Upper lobe of left lung (tissue), 6 donors: Measurements from ENCODE around the gene NPC1. TPM values are rescaled to one million over a fixed set of nuclear protein-coding genes. Genes with fewer than 3 reads are reported as not detected.

Source experiments
- ATAC-seq, 2 donors: fragments of 200-7000 bp; cut with Tn5 transposase; one replicate each; pipeline ENCODE4 v1.9.1; 2022; ENCODE audit warnings: mild to moderate bottlenecking in 2 of 2, moderate library complexity in 2 of 2; ENCODE audit not compliant: low FRiP score in 2 of 2
- DNase-seq, 2 donors: peaks; one replicate each; pipeline ENCODE4 v3.0.0-alpha.2; 2019 to 2020
- H3K27ac ChIP-seq, 4 donors: fragments of 200-600 bp; sonication (generic); one replicate each; pipeline ENCODE4 v1.5.1; 2016 to 2019
- H3K27me3 ChIP-seq, 4 donors: fragments of 200-600 bp; sonication (generic); one replicate each; pipeline ENCODE4 v1.5.1; 2017 to 2019
- H3K36me3 ChIP-seq, 4 donors: fragments of 200-600 bp; sonication (generic); one replicate each; pipeline ENCODE4 v1.5.1; 2016 to 2019
- H3K4me1 ChIP-seq, 4 donors: fragments of 200-600 bp; sonication (generic); one replicate each; pipeline ENCODE4 v1.5.1; 2018 to 2019
- H3K4me3 ChIP-seq, 4 donors: fragments of 200-600 bp; sonication (generic); one replicate each; pipeline ENCODE4 v1.5.1; 2017 to 2019; ENCODE audit warnings: mild to moderate bottlenecking in 2 of 4, moderate library complexity in 1 of 4
- H3K9me3 ChIP-seq, 4 donors: fragments of 200-600 bp; sonication (generic); one replicate each; pipeline ENCODE4 v1.5.1; 2018 to 2019
- CTCF ChIP-seq, 6 experiments: fragments of 450-650 bp in 4 of 6; fragments of 200-600 bp in 2 of 6; sonication (generic) in 2 of 6; IDR thresholded peaks; one replicate each; pipeline ENCODE4 v1.5.1; 2016 to 2019; ENCODE audit warnings: antibody characterized with exemption in 6 of 6
- EP300 ChIP-seq, 4 donors: sonication (generic); formaldehyde crosslinking; IDR thresholded peaks; one replicate each; pipeline ENCODE4 v1.5.1; 2017; ENCODE audit warnings: antibody characterized with exemption in 4 of 4, control low read depth in 2 of 4
- POLR2A ChIP-seq, 4 donors: fragments of 450-650 bp; IDR thresholded peaks; one replicate each; pipeline ENCODE4 v1.5.1; 2016 to 2017; ENCODE audit warnings: antibody characterized with exemption in 4 of 4, mild to moderate bottlenecking in 2 of 4
- POLR2AphosphoS5 ChIP-seq, 2 donors: sonication (generic); formaldehyde crosslinking; IDR thresholded peaks; one replicate each; pipeline ENCODE4 v1.5.1; 2017; ENCODE audit warnings: antibody characterized with exemption in 2 of 2
- WGBS, 2 donors: methylation state at CpG; one replicate each; pipeline ENCODE4 v1.1.5; 2017 to 2018; 5-methylcytosine and 5-hydroxymethylcytosine counted together
- total RNA-seq, 6 donors: library from RNA; depleted of rRNA in 4 of 6; stranded (reverse); fragments of >200 nt in 4 of 6; gene quantifications; one replicate each; pipeline versions ENCODE4 v1.1.0 to v1.2.1, GENCODE V29; 2016 to 2021
- donor health status: DM: no; HTN: no; CAD: no; lungs with moderate emphysema.
- donor health status: DM: no; HTN: yes; CAD: no; lungs with severe emphysema.

Gene NPC1
- total RNA-seq: 100 to 1,000 TPM; 117 to 437 (median 167) TPM

- Histone ChIP-seq H3K27ac (peak within 1 kb of the TSS; percentile 99 to 100 (median 100)), H3K36me3 (peaks cover 0 to 4% (median 0%) of the 10 kb centered on the region in 4 donors), H3K4me1 (peaks cover 24 to 48% (median 30%) of the 10 kb centered on the region in 4 donors), H3K4me3 (peak within 1 kb of the TSS; percentile 58 to 99 (median 74)), H3K9me3 (no peaks in the 10 kb centered on the region), H3K27me3 (no peaks in the 10 kb centered on the region)
- DNase-seq (peak; percentile 95 to 99), ATAC-seq (peak; percentile 97 to 98)
- WGBS, 2 donors: 0 to 1% methylated on average over 20 to 82 of the region's 95 CpGs
- TF ChIP-seq EP300 (IDR thresholded peaks at IDR 0.05): peak in 2 of 4 donors; percentile 36 to 53
- TF ChIP-seq POLR2A (IDR thresholded peaks at IDR 0.05): peak; percentile 65 to 98 (median 94)
- TF ChIP-seq CTCF (IDR thresholded peaks at IDR 0.05): peak; percentile 88 to 97 (median 94)
- peak; percentile 85 to 92 for TF ChIP-seq POLR2AphosphoS5 (IDR thresholded peaks at IDR 0.05)
Observed at GRCh38 chr18:23586249-23587196, at the start of gene NPC1. TSS of gene NPC1 (minus strand) at chr18:23586506. CDS start at chr18:23586343, 163 bp downstream.

- Histone ChIP-seq H3K9me3 (no peaks in the 10 kb centered on the region), H3K27ac (no peak overlapping the region), H3K4me1 (no peaks in the 10 kb centered on the region), H3K27me3 (no peaks in the 10 kb centered on the region), H3K36me3 (no peaks in the 10 kb centered on the region), H3K4me3 (no peak overlapping the region)
- DNase-seq (no peak), ATAC-seq (no peak)
- TF ChIP-seq POLR2AphosphoS5 (IDR thresholded peaks at IDR 0.05): no peak
- TF ChIP-seq EP300 (IDR thresholded peaks at IDR 0.05): no peak
- TF ChIP-seq POLR2A (IDR thresholded peaks at IDR 0.05): no peak
- TF ChIP-seq CTCF (IDR thresholded peaks at IDR 0.05): no peak
- 77 to 79% methylated on average over 3 of the region's 3 CpGs for WGBS, 2 donors
Observed at GRCh38 chr18:23636071-23636399, 49.7 kb upstream of the NPC1 start.

GRCh38 chr18:23635283-23636070, 49.2 kb upstream of the NPC1 start:
- TF ChIP-seq POLR2A (IDR thresholded peaks at IDR 0.05): no peak
- DNase-seq: no peak
- no peak for ATAC-seq
- no peaks in the 10 kb centered on the region for H3K27me3 ChIP-seq
- H3K9me3 ChIP-seq: no peaks in the 10 kb centered on the region
- H3K4me3 ChIP-seq: no peak overlapping the region
- H3K27ac ChIP-seq: no peak overlapping the region
- no peaks in the 10 kb centered on the region for H3K4me1 ChIP-seq
- H3K36me3 ChIP-seq: no peaks in the 10 kb centered on the region
- 57 to 68% methylated on average over 6 of the region's 6 CpGs for WGBS, 2 donors

GRCh38 chr18:23634692-23635091, 48.4 kb upstream of the NPC1 start:
- H3K4me1 ChIP-seq: peaks cover 0 to 6% (median 2%) of the 10 kb centered on the region in 4 donors
- TF ChIP-seq CTCF (IDR thresholded peaks at IDR 0.05): no peak
- TF ChIP-seq POLR2AphosphoS5 (IDR thresholded peaks at IDR 0.05): no peak
- no peak for TF ChIP-seq POLR2A (IDR thresholded peaks at IDR 0.05)
- TF ChIP-seq EP300 (IDR thresholded peaks at IDR 0.05): no peak
- no peak overlapping the region for H3K4me3 ChIP-seq
- no peaks in the 10 kb centered on the region for H3K27me3 ChIP-seq
- no peaks in the 10 kb centered on the region for H3K9me3 ChIP-seq
- H3K36me3 ChIP-seq: no peaks in the 10 kb centered on the region
- no peak overlapping the region for H3K27ac ChIP-seq
- DNase-seq (no peak), ATAC-seq (no peak)
- 65 to 77% methylated on average over 2 to 3 of the region's 3 CpGs for WGBS, 2 donors

GRCh38 chr18:23632615-23633014, 46.3 kb upstream of the NPC1 start:
- DNase-seq (no peak), ATAC-seq (no peak)
- 46 to 71% methylated on average over 1 of the region's 1 CpG for WGBS, 2 donors
- Histone ChIP-seq H3K9me3 (no peaks in the 10 kb centered on the region), H3K36me3 (no peaks in the 10 kb centered on the region), H3K4me3 (no peak overlapping the region), H3K4me1 (peaks cover 0 to 15% (median 4%) of the 10 kb centered on the region in 4 donors), H3K27ac (no peak overlapping the region), H3K27me3 (no peaks in the 10 kb centered on the region)
- TF ChIP-seq POLR2AphosphoS5 (IDR thresholded peaks at IDR 0.05) (no peak), CTCF (IDR thresholded peaks at IDR 0.05) (no peak), POLR2A (IDR thresholded peaks at IDR 0.05) (no peak), EP300 (IDR thresholded peaks at IDR 0.05) (no peak)
